ENCODE data around the gene AFP.
"Not testable (repeated sequence)": the region's sequence is repeated elsewhere in the genome, so short reads cannot be mapped to it uniquely, and the experiment has no call there.

The AFP gene

GRCh38 chr4:73435984-73436383 lies at the start of gene AFP:
Gene AFP (plus strand): TSS chr4:73436221. CDS start chr4:73436263, 42 bp downstream.
- DNase-seq, result no peak

- no peak for DNase-seq
These were observed 48.5 kb upstream of the AFP start for GRCh38 chr4:73387552-73387951.

GRCh38 chr4:73388887-73389286 lies 47.1 kb upstream of the AFP start:
- no peak for DNase-seq

GRCh38 chr4:73389663-73390062 lies 46.4 kb upstream of the AFP start:
- DNase-seq, result not testable (repeated sequence)

DNA sequence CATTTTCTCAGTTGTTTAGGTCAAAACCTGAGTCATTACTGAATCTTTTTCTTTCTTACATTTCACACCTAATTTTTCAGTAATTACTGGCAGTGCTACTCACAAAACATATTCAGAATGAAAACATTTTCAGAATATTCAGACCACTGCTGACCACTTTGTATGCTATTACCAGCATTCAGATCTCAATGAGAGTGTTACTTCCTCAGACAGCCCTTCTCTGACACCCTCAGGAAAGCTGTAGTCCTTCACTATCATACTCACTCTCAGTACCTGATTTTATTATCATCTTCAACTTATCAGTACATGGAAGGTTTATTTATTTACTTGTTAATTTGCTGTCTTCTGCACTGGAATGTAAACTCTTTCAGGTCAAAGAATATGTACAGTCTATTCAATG lies 44.2 kb upstream of the AFP start:
- no peak for DNase-seq

DNA sequence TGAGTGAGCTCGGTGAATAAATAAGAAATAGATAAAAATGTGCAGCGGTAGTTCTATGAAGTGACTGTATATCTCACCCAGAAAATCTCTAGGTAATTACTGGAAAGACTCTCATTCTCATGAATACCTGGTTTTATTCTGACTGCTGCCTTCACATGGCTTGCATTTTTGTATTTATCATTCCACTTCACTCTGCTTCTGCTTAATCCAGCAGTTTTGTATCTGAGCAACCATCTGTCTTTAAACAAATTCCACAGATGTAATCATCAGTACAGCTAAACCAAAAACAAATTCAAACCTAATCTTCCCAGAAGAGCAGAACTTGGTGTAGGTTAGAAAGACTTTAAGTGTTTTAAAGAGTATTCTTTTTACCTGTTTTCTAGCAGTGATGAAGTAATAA lies 43.1 kb upstream of the AFP start:
- no peak for DNase-seq

DNA sequence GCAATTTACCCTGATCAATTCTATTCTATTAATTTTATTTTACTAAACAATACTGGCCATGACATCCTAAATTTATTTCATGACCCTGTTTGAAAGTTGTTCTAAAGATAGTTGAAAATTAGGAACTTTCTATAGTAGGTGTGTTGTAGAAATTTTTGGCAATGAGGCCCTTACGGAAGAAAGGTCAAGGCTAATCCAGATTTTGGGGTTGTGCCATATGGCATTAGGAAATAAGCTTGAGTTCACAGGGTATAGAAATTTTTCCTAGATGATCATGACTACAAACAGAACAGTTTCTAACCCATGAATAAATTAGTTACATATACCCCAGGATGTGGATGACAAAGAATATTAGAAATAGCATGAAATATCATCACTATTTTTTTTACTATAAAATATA lies 39.7 kb upstream of the AFP start:
- DNase-seq, result no peak

GRCh38 chr4:73396993-73397972 lies 38.7 kb upstream of the AFP start:
- no peak for DNase-seq

DNA sequence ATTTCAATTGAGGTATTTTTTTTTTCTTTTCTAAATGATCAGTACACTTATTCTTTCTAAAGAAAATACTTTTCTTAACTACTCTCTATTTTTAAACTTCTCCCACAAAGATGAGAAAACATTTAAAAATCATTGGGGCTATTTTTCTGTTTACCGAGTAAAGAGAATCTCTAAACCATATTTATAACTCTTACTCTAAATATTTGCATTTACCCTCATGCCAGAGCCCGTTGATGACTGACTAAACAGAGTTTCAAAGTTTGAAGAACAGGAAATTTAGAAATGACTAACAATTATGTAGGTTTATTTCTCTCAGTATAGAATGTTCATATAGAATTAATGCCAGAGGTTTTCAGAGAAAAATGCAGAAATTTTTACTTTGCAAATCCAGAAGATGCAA lies 34.6 kb upstream of the AFP start:
- DNase-seq, result no peak

GRCh38 chr4:73404042-73404441 lies 32.0 kb upstream of the AFP start, which contains the start of gene ALB:
Gene ALB (plus strand): TSS chr4:73404287. CDS start chr4:73404328, 41 bp downstream.
- DNase-seq, result no peak

DNA sequence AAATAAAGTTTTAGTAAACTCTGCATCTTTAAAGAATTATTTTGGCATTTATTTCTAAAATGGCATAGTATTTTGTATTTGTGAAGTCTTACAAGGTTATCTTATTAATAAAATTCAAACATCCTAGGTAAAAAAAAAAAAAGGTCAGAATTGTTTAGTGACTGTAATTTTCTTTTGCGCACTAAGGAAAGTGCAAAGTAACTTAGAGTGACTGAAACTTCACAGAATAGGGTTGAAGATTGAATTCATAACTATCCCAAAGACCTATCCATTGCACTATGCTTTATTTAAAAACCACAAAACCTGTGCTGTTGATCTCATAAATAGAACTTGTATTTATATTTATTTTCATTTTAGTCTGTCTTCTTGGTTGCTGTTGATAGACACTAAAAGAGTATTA lies 31.6 kb upstream of the AFP start:
- no peak for DNase-seq

- DNase-seq, result no peak
These were observed 30.9 kb upstream of the AFP start for GRCh38 chr4:73405138-73405537.

- no peak for DNase-seq
These were observed 29.5 kb upstream of the AFP start for GRCh38 chr4:73406548-73406875.

DNA sequence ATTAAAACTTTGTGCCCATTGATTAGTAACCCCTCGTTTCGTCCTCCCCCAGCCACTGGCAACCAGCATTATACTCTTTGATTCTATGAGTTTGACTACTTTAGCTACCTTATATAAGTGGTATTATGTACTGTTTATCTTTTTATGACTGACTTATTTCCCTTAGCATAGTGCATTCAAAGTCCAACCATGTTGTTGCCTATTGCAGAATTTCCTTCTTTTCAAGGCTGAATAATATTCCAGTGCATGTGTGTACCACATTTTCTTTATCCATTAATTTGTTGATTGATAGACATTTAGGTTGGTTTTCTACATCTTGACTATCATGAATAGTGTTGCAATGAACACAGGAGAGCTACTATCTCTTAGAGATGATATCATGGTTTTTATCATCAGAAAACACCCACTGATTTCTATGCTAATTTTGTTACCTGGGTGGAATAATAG lies 28.8 kb upstream of the AFP start:
- no peak for DNase-seq

DNA sequence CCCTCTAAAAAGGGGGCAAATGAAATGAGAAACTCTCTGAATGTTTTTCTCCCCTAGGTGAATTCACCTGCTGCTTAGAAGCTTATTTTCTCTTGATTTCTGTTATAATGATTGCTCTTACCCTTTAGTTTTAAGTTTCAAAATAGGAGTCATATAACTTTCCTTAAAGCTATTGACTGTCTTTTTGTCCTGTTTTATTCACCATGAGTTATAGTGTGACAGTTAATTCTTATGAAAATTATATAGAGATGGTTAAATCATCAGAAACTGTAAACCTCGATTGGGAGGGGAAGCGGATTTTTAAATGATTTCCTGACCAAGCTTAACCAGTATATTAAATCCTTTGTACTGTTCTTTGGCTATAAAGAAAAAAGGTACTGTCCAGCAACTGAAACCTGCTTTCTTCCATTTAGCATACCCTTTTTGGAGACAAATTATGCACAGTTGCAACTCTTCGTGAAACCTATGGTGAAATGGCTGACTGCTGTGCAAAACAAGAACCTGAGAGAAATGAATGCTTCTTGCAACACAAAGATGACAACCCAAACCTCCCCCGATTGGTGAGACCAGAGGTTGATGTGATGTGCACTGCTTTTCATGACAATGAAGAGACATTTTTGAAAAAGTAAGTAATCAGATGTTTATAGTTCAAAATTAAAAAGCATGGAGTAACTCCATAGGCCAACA lies 27.7 kb upstream of the AFP start:
- no peak for DNase-seq

DNA sequence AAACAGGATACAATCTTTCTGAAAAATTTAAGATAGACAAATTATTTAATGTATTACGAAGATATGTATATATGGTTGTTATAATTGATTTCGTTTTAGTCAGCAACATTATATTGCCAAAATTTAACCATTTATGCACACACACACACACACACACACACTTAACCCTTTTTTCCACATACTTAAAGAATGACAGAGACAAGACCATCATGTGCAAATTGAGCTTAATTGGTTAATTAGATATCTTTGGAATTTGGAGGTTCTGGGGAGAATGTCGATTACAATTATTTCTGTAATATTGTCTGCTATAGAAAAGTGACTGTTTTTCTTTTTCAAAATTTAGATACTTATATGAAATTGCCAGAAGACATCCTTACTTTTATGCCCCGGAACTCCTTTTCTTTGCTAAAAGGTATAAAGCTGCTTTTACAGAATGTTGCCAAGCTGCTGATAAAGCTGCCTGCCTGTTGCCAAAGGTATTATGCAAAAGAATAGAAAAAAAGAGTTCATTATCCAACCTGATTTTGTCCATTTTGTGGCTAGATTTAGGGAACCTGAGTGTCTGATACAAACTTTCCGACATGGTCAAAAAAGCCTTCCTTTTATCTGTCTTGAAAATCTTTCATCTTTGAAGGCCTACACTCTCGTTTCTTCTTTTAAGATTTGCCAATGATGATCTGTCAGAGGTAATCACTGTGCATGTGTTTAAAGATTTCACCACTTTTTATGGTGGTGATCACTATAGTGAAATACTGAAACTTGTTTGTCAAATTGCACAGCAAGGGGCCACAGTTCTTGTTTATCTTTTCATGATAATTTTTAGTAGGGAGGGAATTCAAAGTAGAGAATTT lies 26.8 kb upstream of the AFP start:
- DNase-seq, result no peak

- DNase-seq, result no peak
These were observed 26.0 kb upstream of the AFP start for GRCh38 chr4:73409978-73410548.

DNA sequence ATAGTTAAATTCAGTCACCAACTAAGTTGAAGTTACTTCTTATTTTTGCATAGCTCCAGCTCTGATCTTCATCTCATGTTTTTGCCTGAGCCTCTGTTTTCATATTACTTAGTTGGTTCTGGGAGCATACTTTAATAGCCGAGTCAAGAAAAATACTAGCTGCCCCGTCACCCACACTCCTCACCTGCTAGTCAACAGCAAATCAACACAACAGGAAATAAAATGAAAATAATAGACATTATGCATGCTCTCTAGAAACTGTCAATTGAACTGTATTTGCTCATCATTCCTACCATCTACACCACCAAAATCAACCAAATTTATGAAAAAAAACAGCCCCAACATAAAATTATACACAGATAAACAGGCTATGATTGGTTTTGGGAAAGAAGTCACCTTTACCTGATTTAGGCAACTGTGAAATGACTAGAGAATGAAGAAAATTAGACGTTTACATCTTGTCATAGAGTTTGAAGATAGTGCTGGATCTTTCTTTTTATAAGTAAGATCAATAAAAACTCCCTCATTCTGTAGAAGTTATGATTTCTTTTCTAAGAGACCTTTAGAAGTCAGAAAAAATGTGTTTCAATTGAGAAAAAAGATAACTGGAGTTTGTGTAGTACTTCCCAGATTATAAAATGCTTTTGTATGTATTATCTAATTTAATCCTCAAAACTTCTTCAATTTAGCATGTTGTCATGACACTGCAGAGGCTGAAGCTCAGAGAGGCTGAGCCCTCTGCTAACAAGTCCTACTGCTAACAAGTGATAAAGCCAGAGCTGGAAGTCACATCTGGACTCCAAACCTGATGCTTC lies 24.9 kb upstream of the AFP start:
- no peak for DNase-seq

GRCh38 chr4:73411731-73412414 lies 24.1 kb upstream of the AFP start:
- DNase-seq, result no peak

DNA sequence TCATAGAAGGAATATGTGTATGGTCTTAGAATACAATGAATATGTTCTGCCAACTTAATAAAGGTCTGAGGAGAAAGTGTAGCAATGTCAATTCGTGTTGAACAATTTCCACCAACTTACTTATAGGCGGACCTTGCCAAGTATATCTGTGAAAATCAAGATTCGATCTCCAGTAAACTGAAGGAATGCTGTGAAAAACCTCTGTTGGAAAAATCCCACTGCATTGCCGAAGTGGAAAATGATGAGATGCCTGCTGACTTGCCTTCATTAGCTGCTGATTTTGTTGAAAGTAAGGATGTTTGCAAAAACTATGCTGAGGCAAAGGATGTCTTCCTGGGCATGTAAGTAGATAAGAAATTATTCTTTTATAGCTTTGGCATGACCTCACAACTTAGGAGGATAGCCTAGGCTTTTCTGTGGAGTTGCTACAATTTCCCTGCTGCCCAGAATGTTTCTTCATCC lies 22.7 kb upstream of the AFP start:
- no peak for DNase-seq

GRCh38 chr4:73414936-73415271 lies 21.1 kb upstream of the AFP start:
- DNase-seq, result no peak

All from activated effector memory CD4-positive, alpha-beta T cell treated with anti-CD3 and anti-CD28 coated beads, Interleukin-2, amount 50 U/mL, for 16 hours (primary cell).